T-cell (primary cell): Measurements from ENCODE around the gene NDST3. TPM values are rescaled to one million over a fixed set of nuclear protein-coding genes. Genes with fewer than 3 reads are reported as not detected.

Experiments used
- ATAC-seq, 4 experiments: fragments of 200-7000 bp in 3 of 4; fragments of 150-1000 bp in 1 of 4; cut with Tn5 transposase; replicated peaks in 1 of 4; 1 replicate in 3 of 4; 2 replicates in 1 of 4; pipeline ENCODE4 v1.10.0; 2021; ENCODE audit warnings: moderate library complexity in 3 of 4, mild to moderate bottlenecking in 2 of 4, moderate number of reproducible peaks in 1 of 4
- CTCF ChIA-PET, 2 donors: fragments of 300-600 bp; sonication (Branson Sonifier 250); formaldehyde crosslinking; loops; one replicate each; lab custom pipeline; 2022; ENCODE audit warnings: antibody characterized with exemption in 2 of 2; lab: Charles Lee
- POLR2A ChIA-PET, 2 donors: fragments of 300-600 bp; sonication (Branson Sonifier 250); formaldehyde crosslinking; loops; one replicate each; lab custom pipeline; 2022; ENCODE audit warnings: antibody characterized with exemption in 2 of 2; lab: Charles Lee
- DNase-seq, 35 experiments: peaks; one replicate each; pipeline versions ENCODE4 v3.0.0 to v3.0.0-alpha.2; 2013 to 2023
- H3K27ac ChIP-seq: one replicate; pipeline ENCODE4 v1.5.1; 2013; ENCODE audit warnings: low read length
- H3K27me3 ChIP-seq, 2 experiments: replicated peaks in 1 of 2; 1 replicate in 1 of 2; 2 replicates in 1 of 2; pipeline versions ENCODE4 v1.6.1 to v1.7.0; 2013; ENCODE audit warnings: low read length in 1 of 2, mixed read lengths in 1 of 2; ENCODE audit not compliant: control insufficient read depth in 2 of 2, insufficient read depth in 2 of 2; ENCODE audit errors: extremely low read depth in 1 of 2
- H3K36me3 ChIP-seq, 2 donors: 1 replicate in 1 of 2; 2 replicates in 1 of 2; pipeline versions ENCODE4 v1.6.1 to v1.7.0; 2013; ENCODE audit warnings: low read length in 1 of 2; ENCODE audit not compliant: control insufficient read depth in 2 of 2, insufficient read depth in 1 of 2; ENCODE audit errors: extremely low read depth in 1 of 2
- H3K4me1 ChIP-seq, 2 experiments: 1 replicate in 1 of 2; 2 replicates in 1 of 2; pipeline versions ENCODE4 v1.6.1 to v1.7.0; 2013; ENCODE audit warnings: low read length in 2 of 2, mixed read lengths in 1 of 2; ENCODE audit not compliant: insufficient read depth in 2 of 2, control insufficient read depth in 1 of 2; ENCODE audit errors: extremely low read depth in 1 of 2
- H3K4me3 ChIP-seq, 2 donors: 1 replicate in 1 of 2; 2 replicates in 1 of 2; pipeline versions ENCODE4 v1.5.1 to v1.7.0; 2013; ENCODE audit warnings: mild to moderate bottlenecking in 2 of 2, low read length in 1 of 2, moderate library complexity in 1 of 2; ENCODE audit not compliant: control insufficient read depth in 1 of 2; ENCODE audit errors: extremely low read depth in 1 of 2
- H3K9me3 ChIP-seq: 2 replicates; pipeline ENCODE4 v1.7.0; 2013
- H3K27ac Mint-ChIP-seq, 2 donors: one replicate each; pipeline ENCODE4 v1.8.0; 2020 to 2021; ENCODE audit warnings: mild to moderate bottlenecking in 2 of 2, mixed read lengths in 2 of 2
- H3K27me3 Mint-ChIP-seq, 2 donors: one replicate each; pipeline ENCODE4 v1.8.0; 2021 to 2022; ENCODE audit warnings: mixed read lengths in 2 of 2
- H3K36me3 Mint-ChIP-seq: one replicate; pipeline ENCODE4 v1.8.0; 2021; ENCODE audit warnings: mixed read lengths
- H3K4me1 Mint-ChIP-seq, 3 donors: one replicate each; pipeline ENCODE4 v1.8.0; 2020 to 2022; ENCODE audit warnings: mixed read lengths in 3 of 3, mild to moderate bottlenecking in 1 of 3
- H3K4me3 Mint-ChIP-seq, 3 donors: one replicate each; pipeline ENCODE4 v1.8.0; 2020 to 2022; ENCODE audit warnings: mild to moderate bottlenecking in 3 of 3, mixed read lengths in 3 of 3, moderate library complexity in 3 of 3
- H3K9me3 Mint-ChIP-seq, 3 donors: one replicate each; pipeline ENCODE4 v1.8.0; 2020 to 2022; ENCODE audit warnings: mixed read lengths in 3 of 3
- WGBS: methylation state at CpG from one replicate; pipeline ENCODE4 v1.1.5; 2013; ENCODE audit warnings: missing lambda C conversion rate; ENCODE audit not compliant: insufficient coverage; 5-methylcytosine and 5-hydroxymethylcytosine counted together
- total RNA-seq, 35 experiments: library from RNA in 6 of 35; stranded (reverse) in 6 of 35; fragments of 120-200 nt in 1 of 35; gene quantifications; one replicate each; pipeline versions ENCODE4 v1.2.1 to v1.2.4 and lab custom pipeline; 2013 to 2026

Gene NDST3
- total RNA-seq (not detected), total RNA-seq (lab: John Stamatoyannopoulos, UW) (0 to 0.09 (median 0) reads per million in 29 experiments)
- not detected for total RNA-seq (2013)

- DNase-seq (peak in 1 of 35 experiments; percentile 6), ATAC-seq (no peak)
- no peaks in the 10 kb centered on the region for H3K9me3 Mint-ChIP-seq
- Histone ChIP-seq H3K36me3 (no peaks in the 10 kb centered on the region), H3K27ac (no peak within 1 kb of the TSS), H3K4me3 (peak within 1 kb of the TSS in 1 of 2 donors; percentile 83), H3K27me3 (peaks cover 0 to 20% of the 10 kb centered on the region in 2 experiments), H3K9me3 (no peaks in the 10 kb centered on the region), H3K4me1 (peaks cover 0 to 3% of the 10 kb centered on the region in 2 experiments)
- ChIA-PET CTCF (no interaction called here), POLR2A (no interaction called here)
- H3K4me1 Mint-ChIP-seq, result peaks cover 7 to 10% (median 10%) of the 10 kb centered on the region in 3 donors
- WGBS, result 3% methylated on average over 5 of the region's 11 CpGs
- H3K36me3 Mint-ChIP-seq, result no peaks in the 10 kb centered on the region
- no peak within 1 kb of the TSS for H3K27ac Mint-ChIP-seq
- peaks cover 16 to 32% of the 10 kb centered on the region in 2 donors for H3K27me3 Mint-ChIP-seq
- peak within 1 kb of the TSS; percentile 14 to 63 (median 18) for H3K4me3 Mint-ChIP-seq
These were observed at the start of gene NDST3 for GRCh38 chr4:118034053-118034785. Gene NDST3 (plus strand): TSS chr4:118034486. CDS start chr4:118053911, 19,425 bp downstream.

DNA sequence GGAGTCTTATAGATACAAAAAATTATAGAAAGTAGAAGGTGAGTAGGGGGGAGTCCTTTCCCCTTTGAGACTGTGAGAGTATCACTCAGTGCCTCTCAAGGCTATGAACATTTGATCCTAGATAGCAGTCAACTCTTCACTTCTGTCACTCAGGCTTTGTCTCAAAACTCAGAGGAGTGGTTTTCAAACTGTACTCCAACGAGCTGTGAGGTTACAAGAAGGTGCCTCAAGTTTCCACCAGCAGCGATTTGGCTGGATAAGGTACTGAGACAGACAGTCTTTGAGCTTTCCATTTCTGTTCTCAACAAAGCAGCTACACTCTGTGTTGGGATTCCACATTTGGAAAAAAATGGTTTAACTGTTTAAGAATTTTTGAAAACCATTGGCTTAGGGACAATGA lies 48.0 kb upstream of the NDST3 start:
- Mint-ChIP-seq H3K36me3 (no peaks in the 10 kb centered on the region), H3K27ac (no peak overlapping the region), H3K4me3 (no peak overlapping the region), H3K9me3 (no peaks in the 10 kb centered on the region), H3K4me1 (peaks cover 0 to 8% (median 0%) of the 10 kb centered on the region in 3 donors), H3K27me3 (no peaks in the 10 kb centered on the region)
- DNase-seq, result no peak
- POLR2A ChIA-PET, result no interaction called here
- Histone ChIP-seq H3K4me1 (peaks cover 0 to 19% of the 10 kb centered on the region in 2 experiments), H3K36me3 (no peaks in the 10 kb centered on the region), H3K27ac (no peak overlapping the region), H3K9me3 (no peaks in the 10 kb centered on the region), H3K27me3 (no peaks in the 10 kb centered on the region), H3K4me3 (no peak overlapping the region)
- no peak for ATAC-seq
- CTCF ChIA-PET, result no interaction called here
- 17% methylated on average over 1 of the region's 2 CpGs for WGBS

DNA sequence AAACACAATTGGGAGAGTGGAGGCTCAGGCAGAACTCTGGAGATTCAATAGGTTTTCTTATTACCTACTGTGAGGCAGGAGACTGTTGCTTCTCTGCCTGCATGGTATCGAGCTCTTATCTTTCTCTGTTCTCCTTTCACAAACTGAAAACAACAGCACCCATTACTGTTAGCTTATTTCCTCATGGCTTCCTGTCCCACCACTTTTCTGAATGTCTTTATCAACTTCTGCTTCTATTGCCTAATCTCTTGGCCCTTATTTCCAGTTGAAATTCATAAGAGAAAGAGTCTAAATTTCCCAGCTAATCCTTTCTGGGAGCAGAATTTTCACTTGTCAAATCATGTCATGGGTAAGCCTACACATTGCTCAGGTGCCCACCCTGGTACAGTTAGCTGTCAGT lies 46.8 kb upstream of the NDST3 start:
- Mint-ChIP-seq H3K4me3 (no peak overlapping the region), H3K36me3 (no peaks in the 10 kb centered on the region), H3K4me1 (peaks cover 0 to 8% (median 0%) of the 10 kb centered on the region in 3 donors), H3K9me3 (no peaks in the 10 kb centered on the region), H3K27ac (no peak overlapping the region), H3K27me3 (no peaks in the 10 kb centered on the region)
- POLR2A ChIA-PET, result no interaction called here
- peaks cover 0 to 19% of the 10 kb centered on the region in 2 experiments for H3K4me1 ChIP-seq
- ATAC-seq (no peak), DNase-seq (no peak)
- no peaks in the 10 kb centered on the region for H3K27me3 ChIP-seq
- H3K27ac ChIP-seq, result no peak overlapping the region
- WGBS, result 0% methylated on average over 1 of the region's 1 CpG
- CTCF ChIA-PET, result no interaction called here
- H3K4me3 ChIP-seq, result no peak overlapping the region
- H3K36me3 ChIP-seq, result no peaks in the 10 kb centered on the region
- H3K9me3 ChIP-seq, result no peaks in the 10 kb centered on the region

DNA sequence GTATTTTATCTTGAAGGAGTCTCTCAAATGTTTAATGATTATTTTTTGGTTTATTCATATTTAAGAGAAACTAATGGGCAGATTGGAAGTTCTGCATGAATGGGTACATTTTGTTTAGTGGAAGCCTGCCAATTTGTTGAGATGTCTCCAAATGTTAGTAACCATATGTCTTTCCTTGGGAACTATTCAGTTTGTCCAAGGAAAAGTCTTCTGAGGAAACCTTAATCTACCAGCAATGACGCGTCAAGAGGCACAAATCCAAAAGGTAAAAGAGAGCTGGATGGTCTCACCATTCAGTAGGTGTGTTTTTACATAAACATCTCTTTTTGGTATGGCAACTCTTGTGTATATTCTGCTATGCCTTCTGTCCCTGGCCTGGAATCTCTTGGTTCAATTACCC lies 37.4 kb upstream of the NDST3 start:
- H3K27ac Mint-ChIP-seq, result no peak overlapping the region
- H3K4me1 ChIP-seq, result no peaks in the 10 kb centered on the region
- no peaks in the 10 kb centered on the region for H3K9me3 ChIP-seq
- ChIA-PET POLR2A (no interaction called here), CTCF (no interaction called here)
- H3K4me3 ChIP-seq, result no peak overlapping the region
- H3K9me3 Mint-ChIP-seq, result peaks cover 0 to 3% (median 0%) of the 10 kb centered on the region in 3 donors
- no peak for ATAC-seq
- no CpG with 5 or more reads among the region's 2 CpGs for WGBS
- H3K36me3 Mint-ChIP-seq, result no peaks in the 10 kb centered on the region
- H3K36me3 ChIP-seq, result no peaks in the 10 kb centered on the region
- H3K27ac ChIP-seq, result no peak overlapping the region
- no peaks in the 10 kb centered on the region for H3K27me3 Mint-ChIP-seq
- H3K27me3 ChIP-seq, result no peaks in the 10 kb centered on the region
- DNase-seq, result no peak
- no peaks in the 10 kb centered on the region for H3K4me1 Mint-ChIP-seq
- no peak overlapping the region for H3K4me3 Mint-ChIP-seq

GRCh38 chr4:118004088-118004487 lies 30.2 kb upstream of the NDST3 start:
- H3K9me3 Mint-ChIP-seq, result no peaks in the 10 kb centered on the region
- Histone ChIP-seq H3K27me3 (no peaks in the 10 kb centered on the region), H3K4me1 (no peaks in the 10 kb centered on the region), H3K9me3 (no peaks in the 10 kb centered on the region), H3K4me3 (no peak overlapping the region), H3K36me3 (no peaks in the 10 kb centered on the region), H3K27ac (no peak overlapping the region)
- DNase-seq (no peak), ATAC-seq (no peak)
- no CpG with 5 or more reads among the region's 2 CpGs for WGBS
- POLR2A ChIA-PET, result no interaction called here
- CTCF ChIA-PET, result no interaction called here
- no peaks in the 10 kb centered on the region for H3K27me3 Mint-ChIP-seq
- no peak overlapping the region for H3K27ac Mint-ChIP-seq
- no peaks in the 10 kb centered on the region for H3K4me1 Mint-ChIP-seq
- H3K4me3 Mint-ChIP-seq, result no peak overlapping the region
- no peaks in the 10 kb centered on the region for H3K36me3 Mint-ChIP-seq

DNA sequence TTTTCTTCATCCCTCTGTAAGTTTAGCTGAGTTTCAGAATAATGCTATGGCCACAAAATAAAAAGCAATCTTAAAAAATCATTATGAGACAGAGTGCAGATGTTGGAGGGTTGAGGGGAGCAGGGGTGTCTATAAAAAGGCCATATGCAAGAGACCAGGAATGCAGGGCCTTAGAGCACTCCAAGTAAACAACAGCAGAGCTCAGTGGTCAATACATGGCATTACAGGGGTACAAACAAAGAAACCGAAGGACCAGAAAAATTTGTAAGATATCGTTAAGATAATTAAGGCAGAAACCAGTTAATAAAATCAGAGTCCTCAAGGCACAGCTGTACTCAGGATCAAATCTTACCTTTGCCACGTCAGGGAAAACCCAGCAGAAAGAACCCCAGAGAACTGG lies 28.4 kb upstream of the NDST3 start:
- POLR2A ChIA-PET, result no interaction called here
- Mint-ChIP-seq H3K4me3 (no peak overlapping the region), H3K27me3 (no peaks in the 10 kb centered on the region), H3K36me3 (no peaks in the 10 kb centered on the region), H3K9me3 (no peaks in the 10 kb centered on the region), H3K4me1 (no peaks in the 10 kb centered on the region), H3K27ac (no peak overlapping the region)
- Histone ChIP-seq H3K36me3 (no peaks in the 10 kb centered on the region), H3K9me3 (no peaks in the 10 kb centered on the region), H3K27me3 (no peaks in the 10 kb centered on the region), H3K4me1 (no peaks in the 10 kb centered on the region), H3K4me3 (no peak overlapping the region), H3K27ac (no peak overlapping the region)
- ATAC-seq (no peak), DNase-seq (no peak)
- WGBS, result 92% methylated on average over 2 of the region's 3 CpGs
- CTCF ChIA-PET, result no interaction called here
